IMR-90 (cell line): ENCODE results near the gene IGF1R. TPM values are rescaled to one million over a fixed set of nuclear protein-coding genes. Genes with fewer than 3 reads are reported as not detected.
A peak's percentile ranks its signal among the peaks of the same experiment; 100 is the strongest.

Experiments used
- ATAC-seq: fragments of 200-7000 bp; cut with Tn5 transposase; 2 replicates; pipeline ENCODE4 v1.9.1; 2020; ENCODE audit warnings: low read depth, mild to moderate bottlenecking, moderate library complexity
- BruUV-seq: library from RNA; stranded (reverse); fragments of 400-500 nt; replicated peaks from 2 replicates; lab custom pipeline; 2021; lab: Mats Ljungman, UMichigan
- CTCF ChIA-PET: fragments of 300-600 bp; formaldehyde crosslinking; extraction: SDS; loops from one replicate; lab custom pipeline; 2021; ENCODE audit warnings: antibody characterized with exemption; lab: Yijun Ruan, JAX
- POLR2A ChIA-PET: fragments of 300-600 bp; sonication (Branson Sonifier 250); formaldehyde crosslinking; loops from one replicate; lab custom pipeline; 2022; ENCODE audit warnings: antibody characterized with exemption; ENCODE audit not compliant: unreplicated experiment; lab: Charles Lee
- DNase-seq: peaks from one replicate; pipeline ENCODE4 v3.0.0; 2013
- H2AFZ ChIP-seq: replicated peaks from 2 replicates; pipeline ENCODE3; 2013; ENCODE audit warnings: low read length, mild to moderate bottlenecking; ENCODE audit not compliant: poor library complexity
- H2AK5ac ChIP-seq: 2 replicates; pipeline ENCODE4 v1.6.1; 2013; ENCODE audit warnings: low read depth, low read length, inconsistent platforms
- H2AK9ac ChIP-seq: replicated peaks from 2 replicates; pipeline ENCODE3; 2013; ENCODE audit warnings: mild to moderate bottlenecking, low read depth, low read length, moderate library complexity; ENCODE audit not compliant: poor library complexity
- H2BK120ac ChIP-seq: 2 replicates; pipeline ENCODE4 v1.6.1; 2013; ENCODE audit warnings: low read depth, low read length, inconsistent platforms
- H2BK15ac ChIP-seq: 3 replicates; pipeline ENCODE4 v1.6.1; 2013; ENCODE audit warnings: low read depth, low read length, inconsistent platforms
- H2BK20ac ChIP-seq: 2 replicates; pipeline ENCODE4 v1.6.1; 2013; ENCODE audit warnings: low read depth, mild to moderate bottlenecking, inconsistent platforms, low read length, moderate library complexity
- H2BK5ac ChIP-seq: 2 replicates; pipeline ENCODE4 v1.6.1; 2013; ENCODE audit warnings: mild to moderate bottlenecking, low read depth, low read length, inconsistent platforms; ENCODE audit not compliant: poor library complexity, severe bottlenecking
- H3K14ac ChIP-seq: replicated peaks from 2 replicates; pipeline ENCODE4 v1.6.1; 2013; ENCODE audit warnings: low read depth, low read length, inconsistent platforms
- H3K18ac ChIP-seq: 2 replicates; pipeline ENCODE4 v1.6.1; 2013; ENCODE audit warnings: low read depth, low read length, control low read depth
- H3K23ac ChIP-seq: 2 replicates; pipeline ENCODE4 v1.6.1; 2013; ENCODE audit warnings: low read depth, low read length, inconsistent platforms
- H3K27ac ChIP-seq: 2 replicates; pipeline ENCODE4 v1.5.1; 2013; ENCODE audit warnings: mild to moderate bottlenecking, control low read depth, low read length; ENCODE audit not compliant: insufficient read depth
- H3K27me3 ChIP-seq: 2 replicates; pipeline ENCODE4 v1.6.1; 2013; ENCODE audit warnings: low read length; ENCODE audit not compliant: control insufficient read depth, insufficient read depth
- H3K36me3 ChIP-seq: 2 replicates; pipeline ENCODE4 v1.6.1; 2013; ENCODE audit warnings: low read length, mixed read lengths; ENCODE audit not compliant: control insufficient read depth, insufficient read depth
- H3K4ac ChIP-seq: 2 replicates; pipeline ENCODE4 v1.6.1; 2013; ENCODE audit warnings: low read depth, low read length, inconsistent platforms
- H3K4me1 ChIP-seq: 2 replicates; pipeline ENCODE4 v1.6.1; 2013; ENCODE audit warnings: low read length, mixed read lengths; ENCODE audit not compliant: control insufficient read depth, insufficient read depth
- H3K4me2 ChIP-seq: 2 replicates; pipeline ENCODE4 v1.6.1; 2013; ENCODE audit warnings: low read depth, mild to moderate bottlenecking, control low read depth, low read length, moderate library complexity
- H3K4me3 ChIP-seq: 2 replicates; pipeline ENCODE4 v1.5.1; 2013; ENCODE audit warnings: low read depth, mild to moderate bottlenecking, control low read depth, low read length, moderate library complexity; ENCODE audit not compliant: insufficient read depth
- H3K56ac ChIP-seq: 2 replicates; pipeline ENCODE4 v1.6.1; 2013; ENCODE audit warnings: low read length, inconsistent platforms; ENCODE audit not compliant: insufficient read depth; ENCODE audit errors: extremely low read depth
- H3K79me1 ChIP-seq, 2 experiments: 2 replicates each; pipeline ENCODE4 v1.6.1; 2013; ENCODE audit warnings: low read length in 2 of 2, inconsistent platforms in 1 of 2, low read depth in 1 of 2
- H3K9ac ChIP-seq: 2 replicates; pipeline ENCODE4 v1.6.1; 2013; ENCODE audit warnings: low read depth, low read length, control low read depth
- H3K9me1 ChIP-seq: 2 replicates; pipeline ENCODE4 v1.6.1; 2013; ENCODE audit warnings: low read length, inconsistent platforms; ENCODE audit not compliant: insufficient read depth
- H3K9me3 ChIP-seq: 2 replicates; pipeline ENCODE4 v1.6.1; 2013; ENCODE audit warnings: low read length; ENCODE audit not compliant: control insufficient read depth, insufficient read depth
- H4K20me1 ChIP-seq: 2 replicates; pipeline ENCODE4 v1.6.1; 2013; ENCODE audit warnings: low read length, inconsistent platforms; ENCODE audit not compliant: insufficient read depth
- H4K5ac ChIP-seq: 2 replicates; pipeline ENCODE4 v1.6.1; 2013; ENCODE audit warnings: mild to moderate bottlenecking, low read depth, low read length, control low read depth
- H4K8ac ChIP-seq, 2 experiments: 2 replicates each; pipeline ENCODE4 v1.6.1; 2013; ENCODE audit warnings: low read depth in 2 of 2, low read length in 2 of 2, control low read depth in 1 of 2, inconsistent platforms in 1 of 2
- H4K91ac ChIP-seq: 2 replicates; pipeline ENCODE4 v1.6.1; 2013; ENCODE audit warnings: low read depth, low read length, inconsistent platforms; ENCODE audit not compliant: insufficient read depth
- BHLHE40 ChIP-seq: fragments of 150-350 bp; IDR thresholded peaks from 2 replicates; pipeline ENCODE4 v1.6.1; 2016; ENCODE audit warnings: mild to moderate bottlenecking, low read depth, low read length
- CEBPB ChIP-seq: IDR thresholded peaks from 2 replicates; pipeline ENCODE4 v1.6.1; 2012; ENCODE audit warnings: low read depth, low read length, improper control_type of control experiment
- CHD1 ChIP-seq: IDR thresholded peaks from 2 replicates; pipeline ENCODE4 v1.6.1; 2012; ENCODE audit warnings: low read depth, low read length, improper control_type of control experiment
- FOS ChIP-seq: fragments of 150-350 bp; IDR thresholded peaks from 2 replicates; pipeline ENCODE4 v1.6.1; 2016; ENCODE audit warnings: low read depth, low read length
- MAFK ChIP-seq: IDR thresholded peaks from 2 replicates; pipeline ENCODE4 v1.6.1; 2012; ENCODE audit warnings: low read depth, low read length, improper control_type of control experiment
- MAZ ChIP-seq: IDR thresholded peaks from 2 replicates; pipeline ENCODE4 v1.6.1; 2012; ENCODE audit warnings: low read depth, mild to moderate bottlenecking, low read length, improper control_type of control experiment, moderate library complexity, borderline replicate concordance
- MXI1 ChIP-seq: IDR thresholded peaks from 2 replicates; pipeline ENCODE4 v1.6.1; 2012; ENCODE audit warnings: low read depth, mild to moderate bottlenecking, low read length, moderate library complexity, borderline replicate concordance
- POLR2A ChIP-seq: IDR thresholded peaks from 2 replicates; pipeline ENCODE4 v1.6.1; 2012; ENCODE audit warnings: mild to moderate bottlenecking, low read depth, low read length
- RAD21 ChIP-seq: IDR thresholded peaks from 2 replicates; pipeline ENCODE4 v1.6.1; 2012; ENCODE audit warnings: low read length, improper control_type of control experiment
- RCOR1 ChIP-seq: IDR thresholded peaks from 2 replicates; pipeline ENCODE4 v1.6.1; 2012; ENCODE audit warnings: mild to moderate bottlenecking, low read length, improper control_type of control experiment; ENCODE audit not compliant: insufficient replicate concordance
- RFX5 ChIP-seq: IDR thresholded peaks from 2 replicates; pipeline ENCODE4 v1.8.0; 2012; ENCODE audit warnings: low read depth, mild to moderate bottlenecking, low read length, moderate library complexity
- SMC3 ChIP-seq: fragments of 150-350 bp; IDR thresholded peaks from 2 replicates; pipeline ENCODE4 v1.6.1; 2016; ENCODE audit warnings: low read depth, mild to moderate bottlenecking, antibody characterized with exemption, low read length, moderate library complexity
- WGBS, 2 experiments: methylation state at CpG; one replicate each; pipeline versions ENCODE4 v1.1.5 to v1.1.7; 2013; ENCODE audit warnings: missing lambda C conversion rate in 2 of 2; ENCODE audit not compliant: insufficient read length in 1 of 2; ENCODE audit errors: extremely low coverage in 2 of 2; 5-methylcytosine and 5-hydroxymethylcytosine counted together
- dilution Hi-C: fragments of 300-500 bp; cut with HindIII; formaldehyde crosslinking; loops from one replicate; pipeline ENCODE4 v1.14.3; 2018; ENCODE audit warnings: low sequenced_read_pairs; ENCODE audit not compliant: unreplicated experiment
- in situ Hi-C: fragments of 300-500 bp; cut with MboI; formaldehyde crosslinking; loops from 3 replicates; pipeline ENCODE4 v1.14.3; 2019; ENCODE audit warnings: low sequenced_read_pairs, inconsistent platforms, mixed read lengths
- intact Hi-C: fragments of 100-400 bp; cut with micrococcal nuclease; formaldehyde crosslinking; loops from 2 replicates; pipeline ENCODE4 v1.10.0; 2022
- polyA plus RNA-seq, 3 experiments: library from polyadenylated mRNA; depleted of rRNA; stranded (reverse); fragments of >200 nt; gene quantifications; 2 replicates each; pipeline ENCODE4 v1.2.3, GENCODE V29; 2012; ENCODE audit warnings: low replicate concordance in 1 of 3
- total RNA-seq: library from RNA; depleted of rRNA; stranded (reverse); fragments of >200 nt; gene quantifications from 2 replicates; pipeline ENCODE4 v1.2.3, GENCODE V29; 2012
- TF ChIP-seq, protein P1 (sequence below): fragments of 150-350 bp; IDR thresholded peaks from 2 replicates; pipeline ENCODE4 v1.6.1; 2016; ENCODE audit warnings: low read depth, mild to moderate bottlenecking, low read length, moderate library complexity, borderline replicate concordance
- TF ChIP-seq, protein P2 (sequence below): fragments of 150-350 bp; IDR thresholded peaks from 2 replicates; pipeline ENCODE4 v1.6.1; 2017; ENCODE audit warnings: mild to moderate bottlenecking, antibody characterized with exemption, low read length, low read depth

IGF1R gene
- total and polyA plus RNA-seq, 2 of the 4 experiments (the other 2 are of a cell fraction), result 24.0 to 24.9 TPM

DNA sequence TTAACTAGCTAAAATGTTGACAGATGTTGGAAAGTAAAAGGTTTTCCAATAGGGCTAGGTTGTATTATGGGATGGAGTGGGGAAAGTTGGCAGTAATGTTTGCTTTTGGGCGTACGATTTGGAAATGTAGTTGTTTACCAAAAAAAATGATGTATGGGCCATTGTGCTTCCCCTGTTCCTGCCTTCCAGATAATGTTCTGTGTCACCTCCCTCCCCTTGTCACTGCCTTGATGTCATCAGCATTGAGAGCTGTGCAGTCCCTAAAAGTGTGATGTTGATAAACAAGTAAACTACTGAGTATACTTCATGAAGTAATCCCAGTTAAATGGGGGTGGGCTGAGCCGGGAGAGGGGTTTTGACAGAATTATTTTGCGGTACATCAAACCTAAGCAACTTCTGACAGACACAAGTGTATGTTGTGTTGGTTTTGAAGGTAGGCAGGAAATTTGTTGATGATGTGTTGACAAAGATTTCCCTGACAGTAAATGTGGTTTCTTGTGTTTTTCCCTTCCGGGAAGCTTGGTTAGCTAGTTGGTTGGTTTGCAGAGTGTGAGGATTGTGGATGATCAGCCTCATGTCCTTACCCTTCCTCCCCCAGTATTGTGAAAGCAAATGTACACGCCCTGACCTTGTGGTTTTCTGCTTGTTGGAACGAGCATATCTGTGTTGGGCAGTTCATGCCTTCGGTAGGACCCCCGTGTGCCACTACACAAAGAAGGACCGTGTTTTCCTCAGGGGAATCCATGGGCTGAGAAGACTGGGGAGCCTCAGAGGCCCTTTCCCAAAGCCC lies 271.9 kb downstream of the IGF1R start:
- no peak overlapping the region; the same call in 1 of the 2 replicates for H2AK5ac ChIP-seq
- 0 out of 2 replicates have a peak overlapping the region, but pooled peaks have one; percentile 7 for H3K23ac ChIP-seq
- no peak overlapping the region for H3K9ac ChIP-seq
- no peak overlapping the region for H3K4me3 ChIP-seq
- H3K27ac ChIP-seq, result no peak overlapping the region
- no TSS peak for BruUV-seq
- no peaks in the 10 kb centered on the region for H4K20me1 ChIP-seq
- 0 out of 2 replicates have a peak overlapping the region, but pooled peaks have one; percentile 38 for H4K91ac ChIP-seq
- H4K5ac ChIP-seq, result no peak overlapping the region
- H2BK15ac ChIP-seq, result no peak overlapping the region
- no peak overlapping the region; the same call in 1 of the 2 replicates for H3K18ac ChIP-seq
- H3K79me1 ChIP-seq, result peaks cover 50 to 79% of the 10 kb centered on the region in 2 experiments
- peaks cover 30% of the 10 kb centered on the region for H3K9me1 ChIP-seq
- H3K56ac ChIP-seq, result no peak overlapping the region
- H3K4me2 ChIP-seq, result no peak overlapping the region
- H2AFZ ChIP-seq, result no peak overlapping the region
- H3K14ac ChIP-seq, result 0 out of 2 replicates have a peak overlapping the region, but pooled peaks have one; percentile 31
- H2AK9ac ChIP-seq, result peak overlapping the region; percentile 23
- H2BK20ac ChIP-seq, result no peak overlapping the region
- peak overlapping the region; percentile 3 for H2BK120ac ChIP-seq
- peak overlapping the region; percentile 50 for H3K4ac ChIP-seq
- no peak overlapping the region for H2BK5ac ChIP-seq
- dilution Hi-C loops (no loop called here), intact Hi-C loops (no loop called here), in situ Hi-C loops (loop anchor here (25.0 kb wide), 1 partner anchor 133 kb away; no protein-coding TSS in a partner anchor)
- peak overlapping the region in 1 of 2 experiments; percentile 49; a peak in 1 of 4 replicates for H4K8ac ChIP-seq
- WGBS, 2 experiments, result 93% methylated on average over 6 of the region's 10 CpGs; no CpG with 5 or more reads in 1 of the 2 experiments
- H3K9me3 ChIP-seq, result no peaks in the 10 kb centered on the region
- peaks cover 74% of the 10 kb centered on the region for H3K36me3 ChIP-seq
- H3K4me1 ChIP-seq, result peaks cover 11% of the 10 kb centered on the region
- POLR2A ChIA-PET, result no interaction called here
- DNase-seq (no peak), ATAC-seq (no peak)
- CTCF ChIA-PET, result no interaction called here
- no peaks in the 10 kb centered on the region for H3K27me3 ChIP-seq
- TF ChIP-seq CEBPB, result no peak
- TF ChIP-seq RAD21, result no peak
- no peak for TF ChIP-seq MAFK
- no peak for TF ChIP-seq FOS
- no peak for TF ChIP-seq MXI1
- no peak for TF ChIP-seq CHD1
- TF ChIP-seq, protein P1, sequence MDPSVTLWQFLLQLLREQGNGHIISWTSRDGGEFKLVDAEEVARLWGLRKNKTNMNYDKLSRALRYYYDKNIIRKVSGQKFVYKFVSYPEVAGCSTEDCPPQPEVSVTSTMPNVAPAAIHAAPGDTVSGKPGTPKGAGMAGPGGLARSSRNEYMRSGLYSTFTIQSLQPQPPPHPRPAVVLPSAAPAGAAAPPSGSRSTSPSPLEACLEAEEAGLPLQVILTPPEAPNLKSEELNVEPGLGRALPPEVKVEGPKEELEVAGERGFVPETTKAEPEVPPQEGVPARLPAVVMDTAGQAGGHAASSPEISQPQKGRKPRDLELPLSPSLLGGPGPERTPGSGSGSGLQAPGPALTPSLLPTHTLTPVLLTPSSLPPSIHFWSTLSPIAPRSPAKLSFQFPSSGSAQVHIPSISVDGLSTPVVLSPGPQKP, result no peak
- TF ChIP-seq, protein P2, sequence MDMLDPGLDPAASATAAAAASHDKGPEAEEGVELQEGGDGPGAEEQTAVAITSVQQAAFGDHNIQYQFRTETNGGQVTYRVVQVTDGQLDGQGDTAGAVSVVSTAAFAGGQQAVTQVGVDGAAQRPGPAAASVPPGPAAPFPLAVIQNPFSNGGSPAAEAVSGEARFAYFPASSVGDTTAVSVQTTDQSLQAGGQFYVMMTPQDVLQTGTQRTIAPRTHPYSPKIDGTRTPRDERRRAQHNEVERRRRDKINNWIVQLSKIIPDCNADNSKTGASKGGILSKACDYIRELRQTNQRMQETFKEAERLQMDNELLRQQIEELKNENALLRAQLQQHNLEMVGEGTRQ, result no peak
- no peak for TF ChIP-seq SMC3
- TF ChIP-seq RCOR1, result no peak
- no peak for TF ChIP-seq RFX5
- no peak for TF ChIP-seq MAZ
- no peak for TF ChIP-seq BHLHE40
- TF ChIP-seq POLR2A, result no peak
